NCI-H82 (cell line): ENCODE data around the gene KIFC3.
"Not testable (repeated sequence)": the region's sequence is repeated elsewhere in the genome, so short reads cannot be mapped to it uniquely, and the experiment has no call there.

Source experiments
- DNase-seq: peaks from one replicate; lab custom pipeline; 2025; lab: John Stamatoyannopoulos, UW

The KIFC3 gene

DNA sequence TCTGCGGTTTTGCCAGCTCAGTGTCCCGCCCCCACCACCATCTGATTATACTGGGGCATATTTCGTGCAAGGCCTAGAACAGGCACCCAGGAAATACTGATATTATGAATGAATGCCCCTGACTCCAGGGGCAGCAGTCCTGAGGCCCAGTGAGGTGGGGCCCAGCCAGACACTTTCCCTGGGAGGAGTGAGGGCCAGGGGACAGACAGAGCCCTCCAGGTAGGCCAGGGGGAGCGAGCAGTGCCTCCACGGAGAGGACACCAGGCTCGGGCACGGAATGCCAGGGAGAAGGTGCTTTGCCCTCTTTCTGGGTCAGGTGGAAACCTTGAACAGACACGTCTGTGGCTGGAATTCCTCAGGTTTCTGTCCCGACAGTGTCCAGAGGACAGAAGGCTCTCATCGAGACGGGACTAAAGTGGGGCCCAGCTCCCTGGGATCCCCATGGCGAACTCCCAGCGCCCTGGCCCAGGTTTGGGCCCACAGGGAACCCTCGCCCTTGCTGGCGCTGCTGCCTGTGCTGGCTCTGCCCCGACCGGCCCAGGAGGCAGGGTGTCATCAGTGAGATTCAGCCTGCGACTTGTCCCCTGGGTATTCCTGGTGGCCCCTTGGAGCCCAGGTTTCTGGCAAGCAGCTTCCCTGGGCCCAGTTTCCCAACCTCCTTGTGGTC is 62.4 kb downstream of the KIFC3 start:
- no peak for DNase-seq

DNA sequence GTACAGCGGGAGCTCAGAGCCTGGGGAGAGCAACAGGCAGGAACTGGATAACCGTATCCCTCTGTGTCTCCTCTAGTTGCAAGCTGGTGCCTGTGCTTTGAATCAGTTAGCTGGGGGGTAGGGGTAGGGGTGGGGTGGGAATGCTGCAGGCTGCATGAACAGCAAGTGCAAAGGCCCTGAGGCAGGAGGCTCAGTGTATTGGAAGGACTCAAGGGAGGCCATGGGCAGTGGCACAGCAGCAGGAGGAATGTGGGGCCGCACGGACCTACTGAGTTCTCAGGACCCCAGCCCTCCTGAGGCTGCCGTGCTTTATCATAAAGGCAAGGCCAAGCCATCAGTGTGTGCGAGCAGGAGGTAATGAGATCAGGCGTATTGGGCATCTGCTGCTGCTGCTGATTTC is 63.4 kb downstream of the KIFC3 start:
- peak; percentile 86 for DNase-seq

DNA sequence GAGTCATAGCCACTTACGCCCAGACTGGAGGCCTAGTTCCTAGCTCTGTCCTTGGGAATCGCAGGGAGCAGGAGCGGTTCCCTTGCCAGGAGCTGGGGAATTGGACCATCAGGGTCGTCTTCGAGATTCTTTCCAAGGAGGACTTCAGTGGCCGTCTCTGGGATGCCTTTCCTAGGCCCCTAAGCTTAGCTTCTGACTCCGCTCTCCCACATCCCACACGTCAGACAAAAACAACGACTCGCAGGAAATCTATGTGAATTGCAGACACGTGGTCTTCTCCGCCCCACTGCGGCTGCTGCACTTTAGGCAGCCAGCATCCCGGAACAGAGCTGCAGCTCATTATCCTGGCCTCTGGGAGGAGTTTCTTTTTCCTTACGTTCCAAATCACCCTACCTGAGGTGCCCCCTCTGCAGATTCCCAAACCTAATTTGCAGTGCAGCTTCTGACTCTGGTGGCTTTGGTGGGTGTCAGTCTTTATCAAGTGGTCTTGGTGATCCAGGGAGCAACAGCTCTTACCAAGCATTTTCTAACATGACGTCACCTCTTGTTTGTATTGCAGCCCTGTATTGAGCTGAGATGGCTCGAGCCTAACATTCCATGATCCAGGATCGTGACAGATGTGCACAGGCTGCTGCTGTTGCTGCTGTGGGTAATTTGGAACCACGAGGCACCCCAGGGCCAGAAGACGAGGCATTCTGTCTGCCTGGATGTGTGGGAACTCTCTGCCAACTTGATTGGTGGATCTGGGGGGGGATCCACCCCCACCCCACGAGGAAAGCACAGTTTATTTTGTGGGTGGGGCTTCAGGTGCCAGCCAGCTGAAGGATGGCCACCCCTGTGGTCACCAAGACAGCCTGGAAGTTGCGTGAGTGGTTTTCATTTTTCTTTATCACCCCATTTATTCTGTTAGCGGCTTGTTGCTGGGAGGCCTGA is 65.6 kb downstream of the KIFC3 start:
- peak; percentile 64 for DNase-seq

DNA sequence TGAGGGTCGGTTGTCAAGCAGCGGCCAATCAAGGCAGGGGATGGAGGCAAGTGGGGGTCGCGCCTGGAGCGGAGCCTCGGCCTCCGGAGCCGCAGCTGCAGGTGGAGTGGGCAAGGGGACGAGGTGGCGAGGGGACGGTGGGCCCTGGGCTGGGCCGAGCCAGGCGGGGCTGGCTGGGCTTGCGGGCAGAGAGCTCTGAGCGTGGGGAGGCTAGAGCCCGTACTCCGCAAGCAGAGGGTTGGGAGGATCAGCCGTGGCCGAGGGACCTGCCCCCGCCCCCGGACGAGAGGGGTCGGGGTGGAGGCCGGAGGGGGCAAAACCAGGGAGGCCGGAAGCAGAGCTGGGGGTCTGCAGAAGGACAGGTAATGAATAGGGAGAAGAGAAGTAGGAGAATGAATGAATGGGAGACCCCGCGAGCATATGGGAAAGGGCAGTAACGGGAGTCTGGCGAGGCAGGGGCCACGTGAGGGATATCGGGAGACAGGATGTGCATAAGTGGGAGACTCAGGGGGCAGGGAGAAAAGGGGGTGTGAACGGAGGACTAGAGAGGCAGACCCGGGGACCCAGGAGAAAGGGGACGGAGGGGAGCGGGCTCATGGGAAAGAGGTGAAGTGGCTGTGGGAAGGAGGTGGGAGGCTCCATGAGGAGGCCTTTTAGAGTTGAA is 66.4 kb downstream of the KIFC3 start, which contains the start of gene KATNB1:
KATNB1 (plus strand) TSS at position 16 of the 664 bp plus-strand sequence. CDS start 1,474 bp downstream, outside the sequence.
- peak; percentile 58 for DNase-seq

DNA sequence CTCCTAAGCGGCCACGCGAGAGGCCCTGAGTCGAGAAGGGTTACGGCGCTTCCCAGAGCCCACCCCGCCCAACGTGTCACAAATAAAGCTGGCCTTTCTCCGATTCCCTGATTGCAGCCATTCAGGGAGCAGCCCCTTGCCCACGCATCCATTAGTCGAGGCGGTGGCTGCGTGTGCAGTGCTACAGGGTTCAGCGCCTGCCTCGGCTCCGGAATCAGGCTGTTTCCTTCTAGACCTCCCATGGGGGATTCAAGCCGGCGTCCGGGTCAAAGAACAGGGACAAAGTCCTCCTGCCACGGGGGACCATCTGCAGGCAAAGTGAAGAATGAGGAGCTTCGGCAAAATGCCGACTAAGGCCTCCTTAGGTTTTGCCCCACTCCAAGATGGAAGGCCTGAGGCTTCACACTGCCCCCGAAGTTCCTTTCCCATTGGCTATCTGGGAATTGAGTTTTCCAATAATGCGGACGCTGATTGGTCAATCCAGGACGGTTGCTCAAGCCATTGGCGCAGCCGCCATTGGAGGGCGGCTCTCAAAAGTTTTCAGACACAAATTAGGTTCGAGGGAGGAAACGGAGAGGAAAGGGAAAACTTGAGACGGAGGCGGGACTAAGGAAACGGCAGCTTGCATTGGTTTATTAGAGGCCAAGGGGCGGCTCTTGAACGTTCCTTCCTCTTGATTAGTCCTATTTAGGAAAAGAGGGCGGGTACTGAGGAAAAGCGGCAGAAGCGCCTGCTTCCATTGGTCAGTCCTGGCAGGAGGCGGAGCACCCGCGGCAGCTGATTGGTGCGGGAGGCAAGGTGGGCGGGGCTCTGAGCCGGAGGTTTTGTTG is 67.2 kb downstream of the KIFC3 start:
- DNase-seq: peak; percentile 100

DNA sequence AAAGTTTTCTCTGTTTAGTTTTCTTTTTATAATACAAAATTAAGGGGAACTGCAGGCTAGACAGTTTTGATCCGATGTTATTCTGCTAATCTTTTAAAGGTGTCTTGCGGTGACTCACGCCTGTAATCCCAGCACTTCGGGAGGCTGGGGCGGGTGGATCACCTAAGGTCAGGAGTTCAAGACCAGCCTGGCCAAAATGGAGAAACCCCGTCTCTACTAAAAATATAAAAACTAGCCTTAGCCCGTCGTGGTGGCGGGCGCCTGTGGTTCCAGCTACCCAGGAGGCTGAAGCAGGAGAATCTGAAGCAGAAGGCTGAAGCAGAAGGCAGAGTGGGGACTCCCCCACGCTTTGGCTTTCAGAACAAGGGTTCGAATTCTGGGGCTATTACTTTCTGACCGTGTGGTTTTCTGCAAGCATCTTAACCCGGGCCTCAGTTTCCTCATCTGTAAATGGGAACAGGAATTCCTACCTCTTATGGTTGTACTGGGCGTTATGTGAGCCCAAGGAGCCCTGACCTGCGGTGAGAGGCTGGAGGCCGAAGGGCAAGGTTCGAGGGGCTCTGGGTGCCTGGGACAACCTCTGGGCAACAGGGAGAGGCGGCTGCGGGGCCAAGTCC is 67.9 kb downstream of the KIFC3 start:
- DNase-seq: no peak

DNA sequence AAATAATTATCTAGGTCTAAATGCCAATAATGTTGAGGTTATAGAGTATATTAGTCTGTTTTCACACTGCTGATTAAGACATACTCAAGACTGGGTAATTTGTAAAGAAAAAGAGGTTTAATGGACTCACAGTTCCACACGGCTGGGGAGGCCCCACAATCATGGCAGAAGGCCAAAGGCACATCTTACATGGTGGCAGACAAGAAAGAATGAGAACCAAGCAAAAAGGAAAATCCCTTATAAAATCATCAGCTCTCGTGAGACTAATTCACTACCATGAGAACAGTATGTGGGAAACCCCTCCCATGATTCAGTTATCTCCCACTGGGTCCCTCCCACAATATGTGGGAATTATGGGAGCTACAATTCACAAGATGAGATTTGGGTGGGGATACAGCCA is 69.6 kb downstream of the KIFC3 start:
- no peak for DNase-seq

DNA sequence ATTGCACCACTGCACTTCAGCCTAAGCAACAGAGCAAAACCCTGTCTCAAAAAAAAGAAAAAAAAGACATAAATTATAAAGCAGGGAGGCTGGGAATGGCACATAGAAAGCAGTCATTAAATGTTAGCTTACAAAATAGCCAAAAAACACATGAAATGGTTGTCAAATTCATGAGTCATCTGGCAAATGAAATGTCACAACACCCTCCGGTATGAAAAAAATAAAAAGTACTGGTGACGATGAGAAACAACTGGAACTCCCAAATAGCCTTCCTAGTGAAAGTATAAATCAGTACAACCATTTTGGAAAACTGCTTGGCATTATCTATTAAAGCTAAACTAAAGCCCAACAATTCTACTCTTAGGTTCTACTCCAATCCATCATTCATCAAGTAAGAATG is 70.3 kb downstream of the KIFC3 start:
- DNase-seq: no peak

DNA sequence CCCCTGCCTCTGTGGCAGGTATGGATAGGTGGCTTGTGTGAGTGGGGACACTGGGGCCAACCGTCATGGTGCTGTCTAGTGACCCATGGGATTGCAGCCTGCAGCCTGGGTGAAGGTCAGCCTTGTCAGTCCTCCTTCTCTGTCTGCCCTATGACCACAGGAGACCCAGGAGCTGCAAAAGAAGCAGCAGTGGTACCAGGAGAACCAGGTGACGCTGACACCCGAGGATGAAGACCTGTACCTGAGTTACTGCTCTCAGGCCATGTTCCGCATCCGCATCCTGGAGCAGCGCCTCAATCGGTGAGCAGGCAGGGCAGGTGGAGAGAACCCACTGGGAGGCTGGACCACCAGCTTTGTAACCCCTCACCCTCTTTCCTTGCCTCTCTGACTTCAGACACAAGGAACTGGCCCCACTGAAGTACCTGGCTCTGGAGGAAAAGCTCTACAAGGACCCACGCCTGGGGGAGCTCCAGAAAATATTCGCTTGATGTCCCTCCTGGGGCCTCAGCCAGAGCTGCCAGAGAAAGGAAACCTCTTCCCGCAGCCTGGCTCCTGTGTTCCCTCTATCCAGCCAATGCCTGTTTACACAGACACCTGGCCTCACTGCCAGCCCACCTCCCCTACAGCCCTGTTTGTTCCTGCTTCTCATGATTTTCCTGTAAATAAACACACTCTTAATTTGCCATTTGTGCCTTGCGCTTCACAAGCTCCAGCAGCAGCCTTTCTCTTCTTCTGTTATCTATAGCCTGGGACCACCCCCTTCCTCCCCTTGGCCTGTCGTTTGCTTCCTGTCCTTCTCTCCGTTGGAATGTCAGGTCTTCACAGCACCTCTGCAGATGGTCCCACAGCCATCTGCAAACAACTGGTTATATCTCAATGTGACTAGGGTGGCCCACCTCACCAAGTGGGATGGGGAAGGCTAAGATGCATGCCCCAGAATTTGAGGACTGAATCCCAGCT is 71.2 kb downstream of the KIFC3 start:
- DNase-seq: no peak

DNA sequence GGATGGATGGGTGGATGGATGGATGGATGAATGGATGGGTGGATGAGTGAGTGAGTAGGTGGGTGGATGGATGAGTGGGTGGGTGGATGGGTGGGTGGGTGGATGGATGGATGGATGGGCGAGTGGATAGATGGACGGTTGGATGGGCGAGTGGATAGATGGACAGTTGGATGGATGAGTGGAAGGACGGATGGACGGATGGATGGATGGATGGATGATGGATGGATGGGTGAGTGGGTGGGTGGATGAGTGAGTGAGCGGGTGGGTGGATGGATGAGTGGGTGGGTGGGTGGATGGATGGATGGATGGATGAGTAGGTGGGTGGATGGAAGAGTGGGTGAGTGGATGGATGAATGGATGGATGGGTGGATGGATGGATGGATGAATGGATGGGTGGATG is 72.4 kb downstream of the KIFC3 start:
- not testable (repeated sequence) for DNase-seq

DNA sequence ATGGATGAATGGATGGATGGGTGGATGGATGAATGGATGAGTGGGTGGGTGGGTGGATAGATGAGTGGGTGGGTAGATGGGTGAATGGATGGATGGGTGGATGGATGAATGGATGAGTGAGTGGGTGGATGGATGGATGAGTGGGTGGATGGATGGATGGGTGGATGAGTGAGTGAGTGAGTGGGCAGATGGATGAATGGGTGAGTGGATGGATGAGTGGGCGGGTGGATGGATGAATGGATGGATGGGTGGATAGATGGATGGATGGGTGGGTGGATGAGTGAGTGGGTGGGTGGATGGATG is 73.2 kb downstream of the KIFC3 start:
- DNase-seq: no peak

DNA sequence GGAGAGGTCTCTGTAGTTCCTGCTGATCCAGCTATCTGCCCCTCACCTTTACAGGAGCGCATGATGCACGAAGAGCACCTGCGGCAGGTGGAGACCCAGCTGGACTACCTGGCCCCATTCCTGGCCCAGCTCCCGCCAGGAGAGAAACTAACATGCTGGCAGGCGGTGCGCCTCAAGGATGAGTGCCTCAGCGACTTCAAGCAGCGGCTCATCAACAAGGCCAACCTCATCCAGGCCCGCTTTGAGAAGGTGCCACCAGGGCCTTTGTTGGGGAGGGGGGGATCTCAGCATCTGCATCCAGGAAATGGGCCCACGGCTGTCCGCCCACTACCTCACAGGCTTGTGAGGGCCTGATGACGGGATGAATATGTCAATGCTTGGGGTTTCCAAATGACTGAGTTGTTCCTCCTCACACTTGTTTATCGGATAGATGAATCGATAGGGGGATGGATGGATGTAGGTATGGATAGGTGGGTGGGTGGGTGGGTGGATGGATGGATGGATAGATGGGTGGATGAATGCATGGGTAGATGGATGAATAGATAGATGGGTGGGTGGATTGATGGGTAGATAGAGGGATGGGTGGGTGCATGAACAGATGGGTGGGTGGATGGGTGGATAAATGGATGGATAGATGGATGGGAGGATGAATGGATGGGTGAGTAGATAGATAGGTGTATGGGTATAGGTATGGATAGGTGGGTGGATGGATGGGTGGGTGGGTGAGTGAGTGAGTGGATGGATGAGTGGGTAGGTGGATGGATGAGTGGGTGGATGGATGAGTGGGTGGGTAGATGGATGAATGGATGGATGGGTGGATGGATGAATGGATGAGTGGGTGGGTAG is 73.7 kb downstream of the KIFC3 start:
- DNase-seq: no peak

DNA sequence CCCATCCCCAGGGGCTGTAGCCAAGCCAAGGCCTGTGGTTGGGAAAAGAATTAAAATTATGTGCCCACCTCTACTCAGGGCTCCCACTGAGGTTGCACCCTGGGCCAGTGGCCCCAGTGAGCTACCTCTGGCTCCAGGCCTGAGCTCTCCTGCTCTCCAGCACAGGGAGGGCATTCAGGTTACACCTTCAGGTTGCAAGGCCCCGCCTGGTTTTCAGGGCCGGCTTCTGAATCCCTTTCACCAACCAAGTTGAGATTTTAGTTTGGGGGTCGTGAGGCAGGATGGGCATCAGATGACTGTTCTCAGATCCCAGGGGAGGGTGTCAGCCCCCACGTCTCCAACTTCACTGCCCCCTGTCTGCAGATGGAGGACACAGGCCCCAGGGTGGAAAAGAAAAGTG is 74.7 kb downstream of the KIFC3 start:
- DNase-seq: no peak

DNA sequence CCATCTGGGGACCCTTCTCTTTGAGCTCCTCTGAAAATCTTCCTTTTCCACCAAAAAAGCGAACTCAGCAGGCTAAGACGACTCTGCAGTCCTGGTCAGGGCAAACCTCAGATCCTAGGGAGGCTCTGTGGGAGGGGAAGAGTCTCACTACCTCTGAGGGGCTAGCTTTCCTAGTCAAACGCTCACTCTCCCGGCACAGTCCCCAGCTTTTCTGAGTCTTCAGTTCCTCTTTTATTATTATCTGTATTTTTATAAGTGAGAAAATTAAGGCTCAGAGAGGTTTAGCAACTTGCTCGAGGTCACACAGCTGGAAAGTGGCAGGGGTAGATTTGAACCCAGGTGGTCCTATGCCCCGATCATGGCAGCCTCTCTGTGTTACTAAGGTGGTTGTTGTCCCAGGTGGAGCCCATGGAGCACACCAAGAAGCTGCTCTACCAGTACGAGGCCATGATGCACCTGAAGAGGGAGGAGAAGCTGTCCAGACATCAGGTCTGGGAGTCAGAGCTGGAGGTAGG is 75.8 kb downstream of the KIFC3 start:
- no peak for DNase-seq

DNA sequence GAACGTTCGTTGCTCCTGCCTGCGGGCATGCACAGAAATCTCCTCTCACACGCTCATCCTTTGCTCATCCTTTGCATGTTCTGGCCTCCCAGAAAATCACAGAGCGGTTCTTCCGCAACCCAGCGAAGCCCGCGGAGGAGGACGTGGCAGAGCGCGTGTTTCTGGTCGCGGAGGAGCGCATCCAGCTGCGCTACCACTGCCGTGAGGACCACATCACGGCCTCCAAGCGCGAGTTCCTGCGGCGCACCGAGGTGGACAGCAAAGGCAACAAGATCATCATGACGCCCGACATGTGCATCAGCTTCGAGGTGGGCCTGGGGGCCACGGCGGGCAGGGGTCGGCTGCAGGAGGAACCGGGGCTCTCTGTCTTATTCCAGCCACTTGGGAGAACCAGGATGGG is 76.3 kb downstream of the KIFC3 start:
- DNase-seq: no peak

DNA sequence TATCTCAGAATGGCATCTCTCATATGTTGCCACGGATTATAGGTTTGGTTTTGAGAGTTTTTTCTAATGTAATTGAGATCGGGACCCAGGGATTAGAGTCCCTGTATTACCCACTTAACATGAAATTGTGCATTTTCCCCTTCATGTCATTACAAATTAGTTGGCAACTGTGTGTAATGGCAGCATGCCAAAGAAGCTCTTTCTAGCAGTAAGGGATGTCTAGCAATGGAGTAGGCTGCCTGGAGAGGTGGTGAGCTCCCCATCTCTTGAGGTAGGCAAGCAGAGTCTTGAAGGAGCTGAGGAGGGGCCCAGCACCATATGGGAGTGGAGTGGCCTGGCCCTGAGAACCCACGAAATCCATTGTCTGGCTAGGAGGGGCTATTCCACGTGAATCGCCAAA is 76.7 kb downstream of the KIFC3 start:
- no peak for DNase-seq

DNA sequence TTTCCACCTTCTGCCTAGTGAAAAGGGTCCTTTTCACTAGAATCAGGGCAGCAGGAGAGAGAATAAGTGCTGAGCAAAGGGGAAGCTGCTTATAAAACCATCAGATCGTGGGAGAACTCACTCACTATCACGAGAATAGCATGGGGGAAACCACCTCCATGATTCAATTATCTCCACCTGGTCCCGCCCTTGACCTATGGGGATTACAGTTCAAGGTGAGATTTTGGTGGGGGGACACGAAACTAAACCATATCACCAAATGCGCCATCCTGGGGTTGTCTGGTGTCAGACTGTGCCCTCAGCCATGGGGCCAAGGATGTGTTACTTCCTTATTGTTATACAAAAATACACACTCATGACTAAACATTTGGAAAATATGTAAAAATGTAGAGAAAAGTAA is 77.1 kb downstream of the KIFC3 start:
- no peak for DNase-seq

DNA sequence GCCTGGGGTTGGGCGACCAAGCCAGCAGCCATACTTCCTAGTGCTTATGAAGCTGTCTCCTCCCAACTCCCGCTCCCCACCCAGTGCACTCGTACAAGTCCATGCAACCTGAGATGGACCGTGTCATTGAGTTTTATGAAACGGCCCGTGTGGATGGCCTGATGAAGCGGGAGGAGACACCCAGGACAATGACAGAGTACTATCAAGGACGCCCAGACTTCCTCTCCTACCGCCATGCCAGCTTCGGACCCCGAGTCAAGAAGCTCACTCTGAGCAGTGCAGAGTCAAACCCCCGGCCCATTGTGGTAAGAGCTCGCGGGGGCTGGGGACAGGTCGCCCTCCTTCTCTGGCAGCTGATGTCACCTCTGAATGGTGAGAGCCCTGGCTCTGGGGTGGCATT is 77.8 kb downstream of the KIFC3 start:
- DNase-seq: no peak

DNA sequence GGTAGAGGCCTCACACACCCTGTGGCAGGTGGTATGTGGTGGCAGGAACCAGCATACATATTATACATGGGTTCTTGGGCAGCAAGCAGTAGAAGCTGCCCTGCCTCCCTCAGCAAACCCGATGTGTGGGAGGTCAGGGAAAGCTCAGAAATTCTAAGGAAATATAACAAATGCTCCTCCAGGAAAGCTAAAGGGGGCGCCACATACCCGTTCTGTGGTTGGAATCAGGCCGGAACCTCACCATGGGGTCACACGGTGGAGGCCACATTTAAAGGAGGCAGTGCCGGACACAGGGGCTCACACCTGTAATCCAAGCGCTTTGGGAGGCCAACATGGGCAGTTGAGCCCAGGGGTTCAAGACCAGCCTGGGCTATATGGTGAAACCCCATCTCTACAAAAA is 79.1 kb downstream of the KIFC3 start:
- DNase-seq: peak; percentile 11
